Glutamatergic neuron (in vitro differentiated cells): ENCODE measurements around the gene AQP11. TPM values are rescaled to one million over a fixed set of nuclear protein-coding genes. Genes with fewer than 3 reads are reported as not detected.
"Not testable (repeated sequence)": the region's sequence is repeated elsewhere in the genome, so short reads cannot be mapped to it uniquely, and the experiment has no call there.

Experiments used
- DNase-seq: peaks from one replicate; pipeline ENCODE4 v3.0.0; 2022
- H3K27ac Mint-ChIP-seq: one replicate; pipeline ENCODE4 v1.8.0; 2020; ENCODE audit warnings: mild to moderate bottlenecking, mixed read lengths, inconsistent platforms; ENCODE audit not compliant: unreplicated experiment
- H3K27me3 Mint-ChIP-seq: one replicate; pipeline ENCODE4 v1.8.0; 2020; ENCODE audit warnings: mild to moderate bottlenecking, moderate library complexity, mixed read lengths, inconsistent platforms; ENCODE audit not compliant: unreplicated experiment
- H3K36me3 Mint-ChIP-seq: one replicate; pipeline ENCODE4 v1.8.0; 2020; ENCODE audit warnings: mild to moderate bottlenecking, mixed read lengths, inconsistent platforms; ENCODE audit not compliant: unreplicated experiment
- H3K4me1 Mint-ChIP-seq: one replicate; pipeline ENCODE4 v1.8.0; 2020; ENCODE audit warnings: mild to moderate bottlenecking, low read depth, mixed read lengths, inconsistent platforms; ENCODE audit not compliant: unreplicated experiment
- H3K4me3 Mint-ChIP-seq: one replicate; pipeline ENCODE4 v1.8.0; 2020; ENCODE audit warnings: mild to moderate bottlenecking, mixed read lengths, inconsistent platforms; ENCODE audit not compliant: unreplicated experiment
- H3K9me3 Mint-ChIP-seq: one replicate; pipeline ENCODE4 v1.8.0; 2020; ENCODE audit warnings: mild to moderate bottlenecking, moderate library complexity, mixed read lengths, inconsistent platforms; ENCODE audit not compliant: unreplicated experiment
- total RNA-seq: library from RNA; stranded (reverse); fragmentation: NEBNext Ultra II Directional; extraction: Animal tissue kit (Norgen Biotek cat#: 25700); gene quantifications from one replicate; pipeline ENCODE4 v1.2.1, GENCODE V29; 2021; ENCODE audit not compliant: unreplicated experiment
- TF ChIP-seq, protein P1 (sequence below): fragments of 200-600 bp; sonication (generic); IDR thresholded peaks from one replicate; pipeline ENCODE4 v1.5.0; 2021; ENCODE audit not compliant: partially characterized antibody, unreplicated experiment

Gene AQP11
- total RNA-seq, 1 donor from 2014 or later, result 2.0 TPM

- Mint-ChIP-seq H3K36me3 (no peaks in the 10 kb centered on the region), H3K9me3 (peaks cover 2% of the 10 kb centered on the region), H3K27me3 (no peaks in the 10 kb centered on the region), H3K4me3 (no peak overlapping the region), H3K27ac (no peak overlapping the region), H3K4me1 (peaks cover 4% of the 10 kb centered on the region)
- TF ChIP-seq, protein P1, sequence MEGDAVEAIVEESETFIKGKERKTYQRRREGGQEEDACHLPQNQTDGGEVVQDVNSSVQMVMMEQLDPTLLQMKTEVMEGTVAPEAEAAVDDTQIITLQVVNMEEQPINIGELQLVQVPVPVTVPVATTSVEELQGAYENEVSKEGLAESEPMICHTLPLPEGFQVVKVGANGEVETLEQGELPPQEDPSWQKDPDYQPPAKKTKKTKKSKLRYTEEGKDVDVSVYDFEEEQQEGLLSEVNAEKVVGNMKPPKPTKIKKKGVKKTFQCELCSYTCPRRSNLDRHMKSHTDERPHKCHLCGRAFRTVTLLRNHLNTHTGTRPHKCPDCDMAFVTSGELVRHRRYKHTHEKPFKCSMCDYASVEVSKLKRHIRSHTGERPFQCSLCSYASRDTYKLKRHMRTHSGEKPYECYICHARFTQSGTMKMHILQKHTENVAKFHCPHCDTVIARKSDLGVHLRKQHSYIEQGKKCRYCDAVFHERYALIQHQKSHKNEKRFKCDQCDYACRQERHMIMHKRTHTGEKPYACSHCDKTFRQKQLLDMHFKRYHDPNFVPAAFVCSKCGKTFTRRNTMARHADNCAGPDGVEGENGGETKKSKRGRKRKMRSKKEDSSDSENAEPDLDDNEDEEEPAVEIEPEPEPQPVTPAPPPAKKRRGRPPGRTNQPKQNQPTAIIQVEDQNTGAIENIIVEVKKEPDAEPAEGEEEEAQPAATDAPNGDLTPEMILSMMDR, result peak; percentile 23
- no peak for DNase-seq
Measured at GRCh38 chr11:77548552-77549445, 41.0 kb upstream of the AQP11 start.

GRCh38 chr11:77551426-77551825 is 38.3 kb upstream of the AQP11 start:
- H3K4me3 Mint-ChIP-seq, H3K27me3 Mint-ChIP-seq, DNase-seq, H3K9me3 Mint-ChIP-seq, H3K27ac Mint-ChIP-seq, H3K36me3 Mint-ChIP-seq, H3K4me1 Mint-ChIP-seq: not testable (repeated sequence)

GRCh38 chr11:77557553-77557952 is 32.2 kb upstream of the AQP11 start:
- no peak overlapping the region for H3K4me3 Mint-ChIP-seq
- DNase-seq, result peak; percentile 43
- no peak overlapping the region for H3K27ac Mint-ChIP-seq
- TF ChIP-seq, protein P1, result peak; percentile 17
- H3K4me1 Mint-ChIP-seq, result no peaks in the 10 kb centered on the region
- no peaks in the 10 kb centered on the region for H3K27me3 Mint-ChIP-seq
- H3K9me3 Mint-ChIP-seq, result no peaks in the 10 kb centered on the region
- H3K36me3 Mint-ChIP-seq, result no peaks in the 10 kb centered on the region

DNA sequence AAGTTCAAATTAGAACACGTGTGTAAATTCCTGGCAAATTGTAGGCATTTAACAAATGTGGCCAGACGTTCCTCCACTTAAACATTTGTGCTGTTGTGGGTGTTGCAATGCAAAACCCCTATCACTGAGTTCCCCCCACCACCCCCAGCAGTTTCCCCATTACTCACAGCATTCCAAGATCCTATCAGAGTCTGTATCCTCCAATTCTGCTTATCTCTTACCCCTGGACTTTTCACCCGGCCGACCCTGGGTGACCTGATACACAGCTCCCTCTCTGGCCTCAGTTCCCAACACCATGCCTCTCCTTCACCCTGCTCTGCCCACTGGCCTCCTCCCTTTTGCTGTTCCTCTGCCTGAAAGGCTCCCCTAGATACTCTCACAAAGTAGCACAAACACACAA is 31.4 kb upstream of the AQP11 start:
- H3K4me1 Mint-ChIP-seq, result no peaks in the 10 kb centered on the region
- DNase-seq, result no peak
- H3K9me3 Mint-ChIP-seq, result no peaks in the 10 kb centered on the region
- no peaks in the 10 kb centered on the region for H3K27me3 Mint-ChIP-seq
- H3K4me3 Mint-ChIP-seq, result no peak overlapping the region
- no peaks in the 10 kb centered on the region for H3K36me3 Mint-ChIP-seq
- H3K27ac Mint-ChIP-seq, result no peak overlapping the region
- TF ChIP-seq, protein P1, result no peak

DNA sequence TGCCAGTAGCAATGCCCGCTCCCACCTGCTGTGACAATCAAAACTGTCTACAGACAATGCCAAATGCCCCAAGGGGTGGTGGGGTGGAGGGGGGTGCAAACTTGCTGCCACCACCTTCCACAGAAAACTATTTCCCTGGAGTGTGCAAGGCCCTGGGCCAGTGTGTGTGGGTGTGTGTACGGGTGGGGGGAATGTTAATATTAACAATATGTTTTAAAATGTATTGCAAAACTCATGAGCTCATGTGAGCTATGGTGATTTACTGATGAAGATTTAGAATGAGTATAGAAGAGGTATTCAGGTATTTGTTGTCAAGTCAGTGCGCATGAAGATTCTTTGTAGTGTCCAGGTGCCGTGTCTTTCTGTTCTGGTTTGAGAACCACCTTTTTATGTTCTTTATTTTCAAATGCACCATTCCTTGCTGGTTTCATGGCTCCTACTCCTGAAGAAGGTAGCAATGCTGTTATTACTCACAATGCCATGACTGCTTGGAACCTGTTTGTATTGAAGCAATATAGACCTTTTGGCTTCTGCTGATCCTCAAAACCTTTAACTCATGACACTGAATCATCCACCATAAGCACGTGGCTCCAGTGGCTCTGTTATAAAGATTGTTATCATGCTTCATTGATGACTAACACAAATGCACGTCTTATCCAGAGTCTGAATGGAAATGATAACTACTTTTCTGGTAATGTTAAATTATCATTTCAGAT is 29.9 kb upstream of the AQP11 start:
- no peaks in the 10 kb centered on the region for H3K27me3 Mint-ChIP-seq
- no peak for DNase-seq
- H3K4me1 Mint-ChIP-seq, result no peaks in the 10 kb centered on the region
- TF ChIP-seq, protein P1, result no peak
- no peaks in the 10 kb centered on the region for H3K9me3 Mint-ChIP-seq
- no peak overlapping the region for H3K4me3 Mint-ChIP-seq
- no peak overlapping the region for H3K27ac Mint-ChIP-seq
- no peaks in the 10 kb centered on the region for H3K36me3 Mint-ChIP-seq
